ENCODE data around the gene DDX28.
"Not testable (repeated sequence)": the region's sequence is repeated elsewhere in the genome, so short reads cannot be mapped to it uniquely, and the experiment has no call there.

DDX28 gene

DNA sequence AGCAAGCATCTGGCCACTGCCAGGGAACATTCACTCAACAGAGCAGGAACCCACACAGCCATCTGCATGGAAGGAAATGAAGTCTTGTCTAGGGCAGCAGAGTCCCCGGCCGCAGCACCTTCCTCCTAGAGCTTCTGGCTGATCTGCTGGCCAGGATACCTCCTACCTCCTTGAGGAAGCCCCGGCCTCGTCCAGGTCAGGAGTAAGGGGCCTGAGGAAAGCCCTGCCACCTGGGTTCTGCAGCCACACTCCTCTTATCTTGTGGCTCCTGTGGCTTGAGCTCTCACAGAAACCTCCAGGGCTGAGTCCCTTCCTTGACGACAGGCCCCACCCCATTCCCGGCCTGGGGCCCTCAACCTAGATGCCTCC lies 29.0 kb downstream of the DDX28 start:
- not testable (repeated sequence) for DNase-seq (ENCODE audit: low spot score)

DNA sequence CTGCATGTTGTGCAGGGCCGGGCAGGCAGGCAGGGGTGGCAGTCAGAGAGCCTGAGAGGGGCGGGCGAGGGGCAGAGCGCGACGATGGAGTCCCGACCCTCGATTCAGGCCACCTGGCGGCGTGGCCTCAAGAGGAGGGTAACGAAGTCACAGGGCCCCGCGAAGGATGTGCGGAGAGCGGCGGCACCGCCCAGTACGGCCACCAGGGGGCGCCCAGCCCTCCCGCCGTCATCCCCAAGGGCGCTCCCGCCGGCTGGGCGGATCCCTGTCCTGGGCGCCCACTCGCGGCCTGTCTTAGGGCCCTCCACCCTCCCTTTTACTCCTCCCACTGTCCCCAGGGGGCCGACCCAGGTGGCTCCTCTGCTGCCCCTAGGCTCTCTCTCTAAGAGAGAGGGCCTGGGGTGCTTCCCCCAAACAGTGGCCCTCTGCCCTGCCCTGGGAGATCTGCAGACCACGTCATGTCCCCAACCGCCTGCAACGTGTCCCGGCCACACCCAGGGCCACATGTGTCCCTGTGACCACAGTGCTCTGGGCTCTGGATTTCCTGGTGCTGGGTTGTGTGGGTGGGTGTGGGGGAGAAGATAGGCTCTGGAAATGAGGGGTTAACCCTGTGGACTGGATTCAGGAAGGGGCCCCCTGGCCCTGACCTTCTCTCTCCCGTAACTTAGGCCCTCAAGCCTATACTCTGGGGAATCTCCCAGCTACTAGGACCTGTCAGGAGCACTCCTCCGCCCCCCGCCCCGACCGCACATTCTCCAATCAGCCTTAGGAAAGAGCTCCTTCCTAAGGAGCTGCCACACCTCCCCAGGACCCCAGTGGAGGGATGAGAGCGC lies 29.6 kb downstream of the DDX28 start:
- DNase-seq (ENCODE audit: low spot score), result peak; percentile 95

DNA sequence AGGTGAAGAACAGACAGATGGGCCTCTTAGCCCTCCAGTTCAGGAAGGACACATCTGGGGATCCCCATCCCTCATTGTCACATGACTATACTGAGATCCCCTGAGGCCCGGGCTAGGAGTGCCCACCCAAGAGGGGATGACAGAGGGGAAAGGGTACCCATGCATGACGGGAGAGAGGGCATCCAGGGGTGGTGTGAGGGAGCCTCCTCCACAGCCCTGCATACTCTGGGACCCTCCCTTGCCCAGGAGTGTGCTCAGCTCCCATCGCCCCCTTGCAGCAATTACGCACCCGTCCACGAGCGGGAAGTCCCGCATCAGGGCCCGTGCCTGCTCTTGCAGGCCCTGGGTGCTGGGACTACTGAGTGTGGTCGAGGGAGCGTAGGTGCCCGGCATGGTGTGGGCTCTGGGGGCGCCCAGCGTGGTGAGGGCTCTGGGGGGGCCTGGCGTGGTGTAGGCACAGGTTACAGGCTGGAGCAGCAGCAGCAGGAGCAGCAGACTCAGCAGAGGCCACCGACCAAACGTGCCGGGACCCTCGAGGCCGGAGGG lies 30.3 kb downstream of the DDX28 start:
- peak; percentile 15 for DNase-seq (ENCODE audit: low spot score)

DNA sequence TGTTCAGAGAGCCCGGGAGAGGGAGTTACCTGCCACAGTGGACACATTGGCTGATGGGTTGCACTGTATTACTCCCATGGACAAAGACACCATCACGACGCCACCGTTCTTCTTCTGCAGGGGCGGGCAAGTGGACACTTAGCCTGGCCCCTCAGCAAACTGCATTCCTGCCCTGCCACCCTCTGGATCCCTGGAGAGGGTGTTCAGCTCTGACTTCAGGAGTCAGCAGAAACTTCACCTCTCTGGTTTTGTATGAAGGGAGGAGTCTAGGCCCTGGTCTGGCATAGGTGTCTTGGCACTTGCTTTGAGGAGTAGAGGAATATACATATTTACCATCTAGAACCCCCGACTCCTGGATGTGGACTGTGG lies 33.0 kb downstream of the DDX28 start:
- no peak for DNase-seq (ENCODE audit: low spot score)

DNA sequence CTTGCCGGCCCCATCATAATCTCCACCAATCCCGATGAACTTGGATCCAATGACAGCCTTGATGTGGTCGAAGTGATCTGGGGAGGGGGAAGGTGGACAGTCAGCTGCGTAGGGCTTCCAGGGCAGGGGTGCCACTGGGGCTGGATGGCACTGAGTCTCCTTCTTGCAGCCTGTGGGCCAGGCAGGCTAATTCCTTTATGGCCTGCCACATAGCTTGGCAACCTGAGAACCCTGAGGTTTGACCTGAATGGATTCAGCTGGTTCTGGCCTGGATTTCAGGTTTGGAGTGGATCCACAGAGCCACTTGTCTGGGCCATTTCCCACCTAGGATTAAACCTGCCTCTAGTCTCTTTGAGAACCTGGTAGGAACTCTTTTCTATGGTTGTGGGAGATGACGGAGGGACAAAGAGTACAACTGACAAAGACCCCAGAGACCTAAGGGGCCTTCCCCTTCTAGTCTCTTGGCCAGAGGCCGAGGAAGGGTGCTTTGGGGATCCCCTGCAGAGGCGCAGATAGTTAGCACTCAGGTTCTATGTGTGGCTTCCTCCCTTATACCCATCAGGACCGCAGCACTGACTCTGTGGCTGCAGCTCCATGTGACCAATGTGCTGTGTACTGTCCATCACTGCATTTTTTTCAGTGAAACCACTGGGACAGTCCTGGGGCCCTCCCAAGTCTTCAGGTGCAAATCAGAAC lies 33.6 kb downstream of the DDX28 start:
- DNase-seq (ENCODE audit: low spot score), result no peak

DNA sequence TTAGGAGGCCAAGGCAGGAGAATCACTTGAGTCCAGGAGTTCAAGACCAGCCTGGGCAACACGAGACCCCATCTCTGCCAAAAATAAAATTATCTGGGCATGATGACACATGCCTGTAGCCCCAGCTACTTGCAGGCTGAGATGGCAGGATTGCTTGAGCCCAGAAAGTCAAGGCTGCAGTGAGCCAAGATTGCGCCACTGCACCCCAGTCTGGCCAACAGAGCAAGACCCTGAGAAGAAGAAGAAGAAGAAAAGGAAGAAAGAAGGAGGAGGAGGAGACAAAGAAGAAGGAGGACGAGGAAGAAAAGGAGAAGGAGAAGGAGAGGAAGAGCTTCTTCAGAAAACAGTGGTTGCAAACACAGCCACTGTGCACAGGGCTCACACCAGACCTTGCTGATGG lies 34.4 kb downstream of the DDX28 start:
- no peak for DNase-seq (ENCODE audit: low spot score)

DNA sequence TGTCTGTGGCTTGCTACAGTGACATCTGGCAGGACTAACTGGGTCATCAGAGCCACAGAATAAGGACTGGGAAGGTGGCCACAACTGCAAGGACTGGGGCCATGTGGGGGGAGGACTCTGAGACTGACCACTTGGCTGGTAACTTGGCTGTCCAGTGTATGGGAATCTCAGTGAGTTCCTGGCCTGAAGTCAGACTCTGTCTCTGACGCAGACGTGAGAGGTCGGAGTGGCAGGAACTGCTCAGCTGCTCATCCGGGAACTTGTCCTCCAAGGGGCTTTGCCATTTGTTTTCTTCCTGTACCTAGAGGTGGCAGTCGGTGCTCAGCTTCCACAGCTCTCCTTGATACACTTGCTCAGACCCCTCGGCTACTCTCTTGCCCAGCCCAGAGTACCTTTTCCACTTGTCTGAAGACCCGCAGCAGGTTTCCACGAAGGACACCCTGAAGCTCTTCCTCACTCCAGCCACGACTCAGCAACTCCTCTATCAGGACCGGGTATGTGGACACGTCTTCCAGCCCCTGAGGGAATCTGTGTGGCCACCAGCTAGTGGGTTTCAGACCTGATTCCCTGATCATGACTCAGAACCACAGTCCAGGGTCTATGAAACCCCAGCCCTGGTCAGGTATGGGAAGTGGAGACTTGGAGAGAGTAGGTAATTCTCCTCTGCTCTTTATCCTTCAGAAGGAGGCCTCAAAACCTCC lies 35.4 kb downstream of the DDX28 start:
- DNase-seq (ENCODE audit: low spot score), result no peak

DNA sequence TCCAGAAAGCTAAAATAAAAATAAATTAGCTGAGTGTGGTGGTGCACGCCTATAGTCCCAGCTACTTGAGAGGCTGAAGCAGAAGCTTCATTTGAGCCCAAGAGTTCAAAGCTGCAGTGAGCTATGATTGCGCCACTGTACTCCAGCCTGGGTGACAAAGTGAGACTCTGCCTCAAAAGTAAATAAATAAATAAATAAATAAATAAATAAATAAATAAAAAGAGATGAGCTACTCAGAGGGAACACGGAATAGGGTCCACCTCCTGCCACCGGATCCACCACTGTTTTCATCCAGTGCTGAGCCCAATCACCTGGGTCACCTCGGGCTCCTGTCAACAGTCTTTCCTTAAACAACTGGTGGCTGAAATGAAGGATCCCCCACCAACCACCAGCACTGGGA lies 36.1 kb downstream of the DDX28 start:
- DNase-seq (ENCODE audit: low spot score), result no peak

DNA sequence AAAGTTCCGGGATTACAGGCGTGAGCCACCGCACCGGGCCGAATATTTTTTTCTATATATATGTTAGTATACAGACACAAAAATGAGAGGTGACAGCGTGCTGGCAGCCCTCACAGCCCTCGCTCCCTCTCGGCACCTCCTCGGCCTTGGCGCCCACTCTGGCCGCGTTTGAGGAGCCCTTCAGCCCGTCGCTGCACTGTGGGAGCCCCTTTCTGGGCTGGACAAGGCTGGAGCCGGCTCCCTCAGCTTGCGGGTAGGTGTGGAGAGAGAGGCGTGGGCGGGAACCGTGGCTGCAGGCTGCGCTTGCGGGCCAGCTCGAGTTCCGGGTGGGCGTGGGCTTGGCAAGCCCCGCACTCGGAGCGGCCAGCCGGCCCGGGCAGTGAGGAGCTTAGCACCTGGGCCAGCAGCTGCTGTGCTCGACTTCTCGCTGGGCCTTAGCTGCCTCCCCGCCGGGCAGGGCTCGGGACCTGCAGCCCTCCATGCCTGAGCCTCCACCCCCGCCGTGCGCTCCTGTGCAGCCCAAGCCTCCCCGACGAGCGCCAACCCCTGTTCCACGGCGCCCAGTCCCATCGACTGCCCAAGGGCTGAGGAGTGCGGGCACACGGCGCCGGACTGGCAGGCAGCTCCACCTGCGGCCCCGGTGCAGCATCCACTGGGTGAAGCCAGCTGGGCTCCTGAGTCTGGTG lies 40.9 kb downstream of the DDX28 start:
- DNase-seq (ENCODE audit: low spot score), result no peak

DNA sequence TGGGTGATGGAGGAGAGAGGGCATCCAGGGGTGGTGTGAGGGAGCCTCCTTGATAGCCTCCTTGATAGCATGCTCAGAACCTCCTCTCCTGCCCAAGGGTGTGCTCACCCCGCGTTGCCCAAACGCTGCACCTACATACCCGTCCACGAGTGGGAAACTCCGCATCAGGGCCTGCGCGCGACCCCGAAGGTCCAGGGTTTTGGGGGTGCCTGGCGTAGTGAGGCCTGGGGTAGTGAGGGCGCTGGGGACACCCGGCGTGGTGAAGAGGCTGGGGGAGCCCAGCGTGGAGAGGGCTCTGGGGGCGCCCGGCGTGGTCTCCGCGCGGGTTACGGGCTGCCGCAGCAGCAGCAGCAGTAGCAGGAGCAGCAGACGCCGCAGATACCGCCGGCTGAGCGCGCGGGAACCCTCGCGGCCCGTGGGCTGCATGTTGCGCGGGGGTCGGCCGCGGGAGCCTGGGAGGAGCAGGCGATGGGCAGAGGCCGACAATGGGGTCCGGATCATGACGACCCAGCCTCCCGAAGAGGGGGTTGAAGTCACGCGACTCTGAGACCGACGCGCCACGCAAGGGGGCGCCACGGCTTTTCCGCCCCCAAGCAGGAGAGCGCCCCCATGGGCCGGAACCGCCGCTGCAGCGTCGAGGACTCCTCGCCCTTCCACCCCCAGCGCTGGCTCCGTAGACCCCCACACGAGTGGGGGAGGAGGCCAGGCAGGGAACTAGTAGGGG lies 42.9 kb downstream of the DDX28 start, which contains the start of gene DPEP3:
Gene DPEP3, minus strand, starts transcription at position 545 of the 724 bp plus-strand sequence. Its CDS starts 119 bp downstream, at position 426.
- no peak for DNase-seq (ENCODE audit: low spot score)

DNA sequence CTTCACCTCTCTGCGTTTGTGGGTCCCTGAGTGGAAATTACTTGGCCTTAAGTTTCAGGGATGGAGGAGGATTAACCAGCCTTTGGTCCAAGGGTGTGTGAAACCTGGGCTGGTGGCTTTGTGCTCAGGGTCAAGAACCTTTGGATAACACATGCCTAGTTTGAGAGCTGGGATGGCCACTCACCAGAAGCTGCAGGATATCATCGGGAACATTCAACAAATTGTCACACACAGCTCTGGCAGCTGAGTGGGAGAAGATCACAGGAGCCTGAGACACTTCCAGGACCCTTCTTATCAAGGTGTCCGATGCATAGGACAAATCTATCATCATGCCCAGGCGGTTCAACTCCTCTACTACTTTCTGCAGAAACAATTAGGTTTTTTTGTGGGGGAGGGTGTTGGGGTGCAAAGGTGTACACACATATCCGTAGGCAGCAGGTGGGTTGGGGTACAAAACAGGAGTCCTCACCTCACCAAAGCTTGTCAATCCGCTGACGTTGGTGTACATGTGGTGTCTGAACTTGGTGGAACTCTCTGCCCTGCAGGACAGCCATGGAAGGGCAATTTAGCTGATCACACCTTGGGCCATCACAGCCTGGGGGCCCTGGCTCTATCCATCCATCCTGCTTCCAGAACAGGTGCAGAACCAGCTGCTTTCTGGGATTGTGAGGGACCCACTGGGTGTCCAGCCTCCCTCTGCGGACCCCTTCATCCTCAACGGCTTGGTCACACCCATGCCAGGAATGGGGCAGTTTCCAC lies 45.4 kb downstream of the DDX28 start:
- no peak for DNase-seq (ENCODE audit: low spot score)

DNA sequence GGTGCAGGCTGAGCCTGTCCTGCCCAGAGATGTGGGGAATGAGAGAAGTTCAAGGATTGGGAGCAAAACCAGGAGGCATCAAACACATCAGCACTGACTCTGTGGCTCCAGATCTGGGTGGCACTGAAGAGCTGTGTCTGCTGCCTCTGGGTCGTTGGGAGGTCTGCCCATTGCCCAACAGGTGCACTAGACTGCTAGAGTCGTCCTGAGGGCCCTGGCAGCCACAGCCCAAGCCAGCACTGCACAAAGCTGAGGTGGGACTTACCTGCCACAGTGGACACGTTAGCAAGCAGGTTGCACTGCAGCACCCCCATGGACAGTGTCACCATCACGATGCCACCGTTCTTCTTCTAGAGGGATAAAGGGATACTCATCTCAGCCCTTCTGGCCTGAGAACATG lies 46.0 kb downstream of the DDX28 start:
- DNase-seq (ENCODE audit: low spot score), result no peak

DNA sequence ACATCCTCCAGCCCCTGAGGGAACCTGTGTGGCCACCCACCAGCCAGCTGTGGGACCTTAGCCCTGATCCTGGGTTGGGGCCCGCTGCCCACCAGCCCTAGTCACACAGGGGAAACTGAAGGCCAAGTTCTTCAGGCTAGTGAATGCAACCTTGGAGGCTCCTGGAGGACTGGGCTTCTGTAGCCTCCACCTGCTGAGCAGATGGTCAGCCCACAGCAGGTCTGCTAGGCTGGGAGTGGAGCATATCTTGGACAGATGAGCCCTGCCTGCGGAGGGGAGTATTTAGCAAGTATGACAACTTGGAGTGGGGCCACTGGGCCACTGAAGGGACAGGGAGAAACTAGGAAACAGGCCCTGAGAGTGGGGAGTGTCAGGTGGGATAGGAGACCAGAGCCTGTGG lies 46.8 kb downstream of the DDX28 start:
- no peak for DNase-seq (ENCODE audit: low spot score)

DNA sequence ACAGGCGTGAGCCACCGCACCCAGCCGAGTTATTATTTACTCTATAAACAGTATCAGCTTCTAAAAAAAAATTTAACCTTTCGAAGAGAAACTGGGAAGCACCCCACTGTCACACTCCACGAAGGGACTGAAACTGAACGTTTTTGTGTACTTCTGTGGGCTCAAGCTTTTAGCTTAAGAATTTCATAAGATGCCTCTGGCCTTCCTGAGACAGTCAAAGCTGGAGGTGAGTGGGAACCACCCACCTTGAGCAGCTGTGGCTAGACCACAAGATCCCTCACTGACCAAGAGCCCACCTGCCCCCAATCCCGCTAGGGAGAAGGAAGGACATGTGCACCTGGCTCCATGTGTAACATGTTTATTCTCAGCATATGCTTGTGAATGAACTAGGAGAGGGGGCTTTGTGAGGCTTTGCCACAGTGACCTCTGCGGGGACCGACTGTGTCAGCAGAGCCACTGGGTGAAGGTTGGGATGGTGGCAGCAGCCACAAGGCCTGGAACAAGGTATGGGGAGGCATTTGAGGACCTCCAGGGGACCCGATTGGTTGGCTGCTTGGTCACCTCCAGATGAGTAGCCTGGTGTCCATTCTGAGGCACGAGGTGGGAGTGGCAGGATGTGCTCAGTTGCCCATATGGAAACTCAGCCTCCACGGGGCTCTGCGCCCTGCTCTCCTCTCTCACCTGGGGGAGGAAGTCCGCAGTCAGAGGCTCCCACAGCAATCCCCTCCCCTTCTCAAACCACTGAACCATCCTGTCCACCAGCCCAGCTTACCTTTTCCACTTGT lies 47.5 kb downstream of the DDX28 start:
- DNase-seq (ENCODE audit: low spot score), result no peak

DNA sequence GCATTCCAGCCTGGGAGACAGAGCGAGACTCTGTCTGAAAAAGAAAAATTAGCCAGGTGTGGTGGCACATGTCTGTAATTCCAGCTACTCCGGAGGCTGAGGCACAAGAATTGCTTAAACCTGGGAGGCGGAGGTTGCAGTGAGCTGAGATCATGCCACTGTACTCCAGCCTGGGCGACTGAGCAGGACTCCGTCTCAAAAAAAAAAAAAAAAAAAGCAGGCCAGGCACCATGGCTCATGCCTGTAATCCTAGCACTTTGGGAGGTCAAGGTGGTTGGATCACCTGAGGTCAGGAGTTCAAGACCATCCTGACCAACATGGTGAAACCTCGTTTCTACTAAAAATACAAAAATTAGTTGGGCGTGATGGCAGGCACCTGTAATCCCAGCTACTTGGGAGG lies 50.7 kb downstream of the DDX28 start:
- DNase-seq (ENCODE audit: low spot score), result not testable (repeated sequence)

DNA sequence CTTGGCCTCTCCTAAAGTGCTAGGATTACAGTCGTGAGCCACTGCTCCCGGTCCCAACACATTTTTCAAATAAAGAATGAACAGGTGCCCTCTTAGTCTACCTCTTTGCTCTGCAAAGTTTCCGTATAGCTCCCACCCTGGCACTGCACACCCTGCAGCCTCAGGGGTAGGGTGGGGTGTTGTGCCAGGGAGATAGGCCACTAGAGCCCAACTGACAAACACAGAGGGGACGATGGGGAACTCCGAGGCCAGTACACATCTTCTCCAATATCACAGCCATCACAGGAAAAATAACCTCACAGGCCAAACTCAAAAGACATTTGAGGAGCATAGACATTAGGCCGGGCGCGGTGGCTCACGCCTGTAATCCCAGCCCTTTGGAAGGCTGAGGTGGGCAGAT lies 51.9 kb downstream of the DDX28 start:
- no peak for DNase-seq (ENCODE audit: low spot score)

All from D341Med (cell line).